ENCODE data around the gene POLN.

Gene POLN

GRCh38 chr4:2259036-2259540, 17.2 kb upstream of the POLN start:
- DNase-seq (ENCODE audit: low spot score), result no peak
- TF ChIP-seq, protein P1, sequence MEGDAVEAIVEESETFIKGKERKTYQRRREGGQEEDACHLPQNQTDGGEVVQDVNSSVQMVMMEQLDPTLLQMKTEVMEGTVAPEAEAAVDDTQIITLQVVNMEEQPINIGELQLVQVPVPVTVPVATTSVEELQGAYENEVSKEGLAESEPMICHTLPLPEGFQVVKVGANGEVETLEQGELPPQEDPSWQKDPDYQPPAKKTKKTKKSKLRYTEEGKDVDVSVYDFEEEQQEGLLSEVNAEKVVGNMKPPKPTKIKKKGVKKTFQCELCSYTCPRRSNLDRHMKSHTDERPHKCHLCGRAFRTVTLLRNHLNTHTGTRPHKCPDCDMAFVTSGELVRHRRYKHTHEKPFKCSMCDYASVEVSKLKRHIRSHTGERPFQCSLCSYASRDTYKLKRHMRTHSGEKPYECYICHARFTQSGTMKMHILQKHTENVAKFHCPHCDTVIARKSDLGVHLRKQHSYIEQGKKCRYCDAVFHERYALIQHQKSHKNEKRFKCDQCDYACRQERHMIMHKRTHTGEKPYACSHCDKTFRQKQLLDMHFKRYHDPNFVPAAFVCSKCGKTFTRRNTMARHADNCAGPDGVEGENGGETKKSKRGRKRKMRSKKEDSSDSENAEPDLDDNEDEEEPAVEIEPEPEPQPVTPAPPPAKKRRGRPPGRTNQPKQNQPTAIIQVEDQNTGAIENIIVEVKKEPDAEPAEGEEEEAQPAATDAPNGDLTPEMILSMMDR (IDR thresholded peaks at IDR 0.05; ENCODE audit: borderline replicate concordance, control extremely low read depth, extremely low read depth, insufficient read depth, missing control alignments), result no peak
- in situ Hi-C loops (cut with MboI; ENCODE audit: low sequenced_read_pairs, unreplicated experiment), result no loop called here

DNA sequence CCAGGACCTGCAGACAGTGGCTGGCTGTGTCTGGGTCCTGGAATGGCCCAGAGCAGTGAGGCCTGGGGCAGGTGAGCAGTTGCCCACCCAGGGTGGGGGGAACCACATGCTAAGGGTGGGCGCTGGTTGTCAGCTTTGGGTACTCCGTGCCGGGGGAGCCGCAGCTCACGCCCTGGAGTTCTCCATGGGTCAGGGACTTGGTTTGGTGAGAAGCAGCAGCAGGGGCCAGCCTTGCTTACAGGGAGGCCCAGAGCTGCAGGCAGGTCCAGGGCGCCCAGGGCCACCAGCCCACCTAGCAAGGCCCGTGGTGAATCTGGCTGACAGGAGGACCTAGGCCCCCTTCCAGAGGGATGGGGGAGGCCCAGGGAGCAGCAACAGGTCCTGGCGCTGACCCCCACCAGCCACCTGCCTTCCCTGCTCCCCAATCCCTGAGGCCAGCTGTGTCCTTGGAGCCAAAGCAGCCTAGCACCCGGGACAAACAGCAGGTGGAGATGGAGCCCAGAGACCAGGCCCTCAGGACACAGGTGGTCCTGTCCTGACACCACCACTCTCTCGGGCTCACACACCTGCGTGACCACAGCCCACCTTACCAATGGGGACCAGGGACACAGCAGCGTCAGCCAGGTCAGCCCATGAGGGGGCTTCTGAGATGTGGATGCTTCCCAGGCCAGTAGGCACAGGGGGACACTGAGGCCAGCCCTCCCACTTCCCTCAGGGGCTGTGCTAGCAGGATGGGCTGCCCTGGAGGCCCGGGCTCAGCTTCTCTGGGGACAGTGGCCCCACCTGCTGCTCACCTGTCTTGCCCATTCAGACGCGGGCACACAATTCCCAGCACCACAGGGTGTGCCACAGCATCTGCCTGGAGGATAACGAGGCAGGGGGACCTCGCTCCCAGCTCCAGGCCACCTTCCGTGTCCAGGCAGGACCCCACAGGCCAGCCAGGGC, 16.4 kb upstream of the POLN start:
- in situ Hi-C loops (cut with MboI; ENCODE audit: low sequenced_read_pairs, unreplicated experiment), result no loop called here
- TF ChIP-seq, protein P1 (IDR thresholded peaks at IDR 0.05; ENCODE audit: borderline replicate concordance, control extremely low read depth, extremely low read depth, insufficient read depth, missing control alignments), result no peak

GRCh38 chr4:2257361-2258081, 15.6 kb upstream of the POLN start:
- in situ Hi-C loops (cut with MboI; ENCODE audit: low sequenced_read_pairs, unreplicated experiment), result no loop called here
- TF ChIP-seq, protein P1 (IDR thresholded peaks at IDR 0.05; ENCODE audit: borderline replicate concordance, control extremely low read depth, extremely low read depth, insufficient read depth, missing control alignments), result no peak
- no peak for DNase-seq (ENCODE audit: low spot score)

More for the DNA sequence above, 16.4 kb upstream of the POLN start:
- DNase-seq (ENCODE audit: low spot score), result no peak

- no peak for DNase-seq (ENCODE audit: low spot score)
- TF ChIP-seq, protein P1 (IDR thresholded peaks at IDR 0.05; ENCODE audit: borderline replicate concordance, control extremely low read depth, extremely low read depth, insufficient read depth, missing control alignments), result no peak
- in situ Hi-C loops (cut with MboI; ENCODE audit: low sequenced_read_pairs, unreplicated experiment), result no loop called here
These were observed 14.9 kb upstream of the POLN start for GRCh38 chr4:2256781-2257191.

- in situ Hi-C loops (cut with MboI; ENCODE audit: low sequenced_read_pairs, unreplicated experiment), result no loop called here
- TF ChIP-seq, protein P1 (IDR thresholded peaks at IDR 0.05; ENCODE audit: borderline replicate concordance, control extremely low read depth, extremely low read depth, insufficient read depth, missing control alignments), result no peak
- DNase-seq (ENCODE audit: low spot score), result no peak
These were observed 14.3 kb upstream of the POLN start for GRCh38 chr4:2256156-2256731.

DNA sequence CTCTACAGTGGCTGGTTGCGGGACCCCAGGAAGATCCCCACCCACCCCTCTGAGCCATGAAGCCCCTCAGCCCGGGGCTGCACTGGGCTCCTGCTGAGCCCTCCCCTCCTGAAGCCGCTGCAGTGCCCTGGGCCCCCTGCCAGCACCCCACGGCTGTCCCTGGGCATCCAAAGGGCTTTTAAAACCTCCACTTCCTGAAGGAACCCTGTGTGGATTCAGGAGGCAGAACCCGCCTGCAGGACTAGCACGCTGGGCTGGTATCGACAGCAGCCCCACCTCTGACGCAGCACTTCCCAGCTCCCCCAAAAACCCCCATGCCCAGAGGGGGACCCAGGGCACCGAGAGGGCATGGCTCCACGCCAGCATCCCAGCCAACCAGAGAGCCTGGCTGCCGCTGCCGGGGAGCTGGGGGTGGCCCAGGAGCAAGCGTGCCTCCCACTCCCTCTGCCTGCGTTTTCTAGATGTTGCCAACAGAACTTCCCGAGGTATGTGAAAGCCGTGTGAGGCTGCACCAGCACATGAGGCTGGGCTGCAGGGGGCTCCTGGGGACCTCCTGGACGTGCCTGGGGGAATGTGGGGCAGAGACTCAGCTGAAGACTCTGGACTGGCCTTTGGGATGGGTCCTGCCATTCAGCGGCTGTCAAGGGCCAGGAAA, 13.7 kb upstream of the POLN start:
- no peak for DNase-seq (ENCODE audit: low spot score)
- in situ Hi-C loops (cut with MboI; ENCODE audit: low sequenced_read_pairs, unreplicated experiment), result no loop called here
- TF ChIP-seq, protein P1 (IDR thresholded peaks at IDR 0.05; ENCODE audit: borderline replicate concordance, control extremely low read depth, extremely low read depth, insufficient read depth, missing control alignments), result no peak

All from GM13976 (cell line).